Upper lobe of right lung (tissue), 1 donor: ENCODE measurements around the gene RINL. TPM values are rescaled to one million over a fixed set of nuclear protein-coding genes. Genes with fewer than 3 reads are reported as not detected.
A peak's percentile ranks its signal among the peaks of the same experiment; 100 is the strongest.

Source experiments
- ATAC-seq: fragments of 200-7000 bp; cut with Tn5 transposase; one replicate; pipeline ENCODE4 v1.9.1; 2020; ENCODE audit warnings: mild to moderate bottlenecking, moderate library complexity
- DNase-seq: peaks from one replicate; pipeline ENCODE4 v3.0.0-alpha.2; 2020
- H3K27ac ChIP-seq: fragments of 200-600 bp; one replicate; pipeline ENCODE4 v1.8.0; 2022
- H3K27me3 ChIP-seq: fragments of 200-600 bp; one replicate; pipeline ENCODE4 v1.8.0; 2022; ENCODE audit warnings: mild to moderate bottlenecking
- H3K36me3 ChIP-seq: fragments of 200-600 bp; one replicate; pipeline ENCODE4 v1.8.0; 2022
- H3K4me1 ChIP-seq: fragments of 200-600 bp; one replicate; pipeline ENCODE4 v1.8.0; 2022
- H3K4me3 ChIP-seq: fragments of 200-600 bp; one replicate; pipeline ENCODE4 v1.8.0; 2022; ENCODE audit warnings: mild to moderate bottlenecking
- H3K9me3 ChIP-seq: fragments of 200-600 bp; one replicate; pipeline ENCODE4 v1.8.0; 2022
- intact Hi-C: fragments of 100-400 bp; cut with DNase I; formaldehyde crosslinking; loops from one replicate; pipeline ENCODE4 v1.11.0; 2022
- total RNA-seq: library from RNA; stranded (reverse); fragmentation: NEBNext Ultra II Directional; extraction: Animal tissue kit (Norgen Biotek cat#: 25700); gene quantifications from one replicate; pipeline ENCODE4 v1.2.1, GENCODE V29; 2021
- TF ChIP-seq, protein P1 (sequence below): fragments of 200-600 bp; IDR thresholded peaks from one replicate; pipeline ENCODE4 v1.8.0; 2022; ENCODE audit warnings: antibody characterized with exemption
- donor health status: DM: no; HTN: yes; CAD: no; lungs with severe emphysema.

Gene RINL
- total RNA-seq, 1 donor from 2014 or later = 12.0 TPM

DNA sequence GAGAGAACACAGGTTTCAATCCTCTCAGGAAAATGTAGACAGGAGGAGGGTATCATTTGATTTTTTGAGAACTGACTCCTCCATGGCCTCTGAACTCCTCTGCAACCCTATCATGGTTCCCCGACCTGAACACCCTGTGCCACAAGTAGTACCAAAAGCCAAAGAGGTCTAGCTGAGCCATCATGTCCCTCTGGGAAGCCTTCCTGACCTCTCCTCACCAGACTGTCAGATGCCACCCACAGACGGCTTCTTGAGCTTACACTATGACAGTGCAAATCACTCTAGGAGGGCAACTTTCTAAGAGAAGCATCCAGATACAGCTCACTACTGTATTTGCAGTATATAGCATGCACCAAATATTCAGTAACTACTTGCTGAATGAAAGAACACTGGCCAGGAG lies 32.0 kb downstream of the RINL start:
- ATAC-seq (no peak), DNase-seq (no peak)
- H3K4me3 ChIP-seq = no peak overlapping the region
- TF ChIP-seq, protein P1, sequence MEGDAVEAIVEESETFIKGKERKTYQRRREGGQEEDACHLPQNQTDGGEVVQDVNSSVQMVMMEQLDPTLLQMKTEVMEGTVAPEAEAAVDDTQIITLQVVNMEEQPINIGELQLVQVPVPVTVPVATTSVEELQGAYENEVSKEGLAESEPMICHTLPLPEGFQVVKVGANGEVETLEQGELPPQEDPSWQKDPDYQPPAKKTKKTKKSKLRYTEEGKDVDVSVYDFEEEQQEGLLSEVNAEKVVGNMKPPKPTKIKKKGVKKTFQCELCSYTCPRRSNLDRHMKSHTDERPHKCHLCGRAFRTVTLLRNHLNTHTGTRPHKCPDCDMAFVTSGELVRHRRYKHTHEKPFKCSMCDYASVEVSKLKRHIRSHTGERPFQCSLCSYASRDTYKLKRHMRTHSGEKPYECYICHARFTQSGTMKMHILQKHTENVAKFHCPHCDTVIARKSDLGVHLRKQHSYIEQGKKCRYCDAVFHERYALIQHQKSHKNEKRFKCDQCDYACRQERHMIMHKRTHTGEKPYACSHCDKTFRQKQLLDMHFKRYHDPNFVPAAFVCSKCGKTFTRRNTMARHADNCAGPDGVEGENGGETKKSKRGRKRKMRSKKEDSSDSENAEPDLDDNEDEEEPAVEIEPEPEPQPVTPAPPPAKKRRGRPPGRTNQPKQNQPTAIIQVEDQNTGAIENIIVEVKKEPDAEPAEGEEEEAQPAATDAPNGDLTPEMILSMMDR = no peak
- H3K36me3 ChIP-seq = peaks cover 68% of the 10 kb centered on the region
- H3K4me1 ChIP-seq = peaks cover 23% of the 10 kb centered on the region
- H3K27me3 ChIP-seq = no peaks in the 10 kb centered on the region
- intact Hi-C loops = no loop called here
- H3K27ac ChIP-seq = no peak overlapping the region
- H3K9me3 ChIP-seq = no peaks in the 10 kb centered on the region

DNA sequence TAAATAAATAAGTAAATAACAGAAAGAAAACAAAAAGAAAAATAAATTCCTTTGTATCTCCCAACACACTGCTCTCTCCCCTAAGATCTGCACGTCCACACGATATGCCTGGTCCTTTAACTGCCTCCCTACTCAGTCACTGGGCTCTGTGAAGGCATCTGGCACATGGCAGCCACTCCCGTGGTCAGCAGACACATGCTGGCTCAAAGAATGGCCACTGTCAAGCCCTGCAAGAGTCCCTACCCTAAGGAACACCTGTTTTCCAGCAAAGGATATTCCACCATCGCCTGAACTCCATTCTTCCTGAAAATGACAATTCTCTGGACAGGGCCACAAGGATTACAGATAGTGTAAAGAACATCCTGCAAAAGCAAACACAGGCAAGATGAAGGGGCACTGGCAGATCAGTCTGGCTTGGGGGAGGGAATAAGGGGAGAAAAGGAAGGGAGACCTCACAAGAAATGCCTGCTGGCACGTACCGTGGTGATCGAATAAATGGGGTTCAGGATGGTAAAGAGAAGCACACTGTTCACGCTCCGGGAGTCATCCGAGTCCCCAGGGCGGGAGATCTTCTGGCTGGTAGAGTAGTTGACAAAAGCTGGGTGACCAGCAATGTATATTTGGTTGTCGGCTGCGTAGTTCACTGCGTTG lies 32.6 kb downstream of the RINL start:
- peaks cover 19% of the 10 kb centered on the region for H3K4me1 ChIP-seq
- H3K4me3 ChIP-seq = no peak overlapping the region
- H3K9me3 ChIP-seq = no peaks in the 10 kb centered on the region
- H3K27ac ChIP-seq = no peak overlapping the region
- peaks cover 74% of the 10 kb centered on the region for H3K36me3 ChIP-seq
- no peaks in the 10 kb centered on the region for H3K27me3 ChIP-seq
- TF ChIP-seq, protein P1 = no peak
- DNase-seq (no peak), ATAC-seq (no peak)
- intact Hi-C loops = no loop called here

- intact Hi-C loops = no loop called here
- Histone ChIP-seq H3K36me3 (peaks cover 87% of the 10 kb centered on the region), H3K4me1 (peaks cover 19% of the 10 kb centered on the region), H3K27ac (no peak overlapping the region), H3K27me3 (no peaks in the 10 kb centered on the region), H3K9me3 (no peaks in the 10 kb centered on the region), H3K4me3 (no peak overlapping the region)
- ATAC-seq = no peak
- DNase-seq = no peak
- TF ChIP-seq, protein P1 = no peak
Measured at GRCh38 chr19:38844093-38844686, 33.9 kb downstream of the RINL start.

DNA sequence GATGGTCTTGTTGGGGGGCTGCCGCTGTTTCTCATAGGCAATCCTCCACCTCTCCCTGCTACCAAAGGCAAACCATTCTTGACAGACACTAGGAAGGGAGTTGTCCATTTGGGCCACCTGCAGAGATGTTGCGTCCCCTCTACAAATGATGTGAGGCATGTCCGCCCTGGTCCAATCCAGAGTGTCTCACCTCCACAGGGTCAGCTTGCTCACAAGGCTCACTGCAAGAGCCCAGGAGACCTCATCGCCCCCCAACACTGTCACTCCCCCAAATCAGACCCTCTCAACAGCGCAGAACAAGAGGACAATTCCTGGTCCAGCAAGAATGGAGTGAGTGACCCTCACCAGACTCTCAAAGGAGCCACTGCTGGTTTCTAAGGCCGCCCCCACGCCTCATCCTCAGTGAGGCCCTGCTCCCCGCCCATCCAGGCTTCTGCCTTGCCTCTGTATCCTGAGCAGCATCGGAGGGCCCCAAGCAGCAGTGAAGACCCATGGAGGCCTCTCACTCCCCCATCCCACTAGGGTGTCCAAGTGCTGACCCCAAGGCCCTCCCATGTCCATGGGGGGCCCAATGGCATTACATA lies 34.8 kb downstream of the RINL start:
- Histone ChIP-seq H3K4me3 (no peak overlapping the region), H3K27me3 (no peaks in the 10 kb centered on the region), H3K9me3 (no peaks in the 10 kb centered on the region), H3K27ac (no peak overlapping the region), H3K4me1 (peaks cover 20% of the 10 kb centered on the region), H3K36me3 (peaks cover 96% of the 10 kb centered on the region)
- TF ChIP-seq, protein P1 = no peak
- ATAC-seq (no peak), DNase-seq (no peak)
- intact Hi-C loops = no loop called here

DNA sequence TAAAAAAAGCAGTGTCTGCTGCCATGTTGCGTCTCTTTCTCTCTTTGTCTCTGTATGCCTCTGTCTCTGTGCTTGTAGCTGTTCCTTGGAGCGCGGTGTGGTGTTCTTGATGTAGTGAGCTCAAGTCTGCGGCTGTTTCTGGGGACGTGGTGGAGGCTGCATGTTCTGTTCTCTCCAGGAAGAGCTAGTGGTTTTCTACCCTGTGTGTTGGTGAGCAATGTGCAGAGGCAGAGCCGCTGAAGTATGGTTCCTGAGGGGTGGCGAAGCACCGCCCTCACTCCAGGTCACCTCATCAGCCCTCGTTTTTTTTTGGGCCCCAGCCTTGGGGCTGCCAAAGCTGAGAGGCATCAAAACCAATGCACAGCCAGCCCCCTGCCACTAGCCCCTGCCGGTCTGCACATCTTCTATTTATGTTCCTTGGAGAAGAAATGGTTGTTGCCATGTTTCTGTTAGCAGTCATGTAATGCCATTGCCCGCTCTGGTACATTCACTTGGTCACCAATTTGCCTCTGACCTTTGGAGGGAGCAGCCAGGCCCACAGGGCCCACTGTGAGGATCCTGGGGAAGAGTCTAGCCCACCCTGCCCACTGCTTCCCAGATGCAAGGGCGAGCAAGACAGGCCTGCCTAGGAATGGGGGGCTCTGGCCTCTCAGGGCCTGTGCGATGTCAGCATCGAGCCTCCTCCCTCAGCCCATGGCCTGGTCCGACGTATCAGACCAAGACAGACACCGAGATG lies 35.5 kb downstream of the RINL start:
- Histone ChIP-seq H3K27me3 (no peaks in the 10 kb centered on the region), H3K27ac (no peak overlapping the region), H3K36me3 (peaks cover 100% of the 10 kb centered on the region), H3K4me1 (peaks cover 20% of the 10 kb centered on the region), H3K4me3 (no peak overlapping the region), H3K9me3 (no peaks in the 10 kb centered on the region)
- ATAC-seq (peak; percentile 40), DNase-seq (no peak)
- TF ChIP-seq, protein P1 = no peak
- intact Hi-C loops = no loop called here
